ENCODE results near the gene XYLT2.

- TF ChIP-seq CTCF (IDR thresholded peaks at IDR 0.05; ENCODE audit: control extremely low read depth in 1 of 3, insufficient read depth in 1 of 3, low read depth in 1 of 3, low read length in 3 of 3): no peak
- no peak for TF ChIP-seq USF2 (IDR thresholded peaks at IDR 0.05; ENCODE audit: low read length)
- TF ChIP-seq EZH2 (IDR thresholded peaks at IDR 0.05; ENCODE audit: low read depth, low read length, severe bottlenecking): no peak
- no peak for TF ChIP-seq POLR2AphosphoS5 (IDR thresholded peaks at IDR 0.05; ENCODE audit: low read depth, low read length)
- TF ChIP-seq TAF1 (IDR thresholded peaks at IDR 0.05; ENCODE audit: low read depth, low read length): no peak
- no peak for TF ChIP-seq RAD21 (IDR thresholded peaks at IDR 0.05 in 1 of 2, conservative IDR thresholded peaks at IDR 0.05 in 1 of 2; ENCODE audit: low read depth in 2 of 2, low read length in 2 of 2)
- no peak for TF ChIP-seq SIN3A (conservative IDR thresholded peaks at IDR 0.05 in 1 of 2, IDR thresholded peaks at IDR 0.05 in 1 of 2; ENCODE audit: low read depth in 1 of 2, low read length in 2 of 2)
- TF ChIP-seq HDAC2 (IDR thresholded peaks at IDR 0.05; ENCODE audit: borderline replicate concordance in 1 of 2, low read depth in 2 of 2, low read length in 2 of 2): no peak
- TF ChIP-seq EP300 (IDR thresholded peaks at IDR 0.05; ENCODE audit: borderline replicate concordance in 1 of 2, low read depth in 2 of 2, low read length in 2 of 2): no peak
- TF ChIP-seq POLR2A (IDR thresholded peaks at IDR 0.05; ENCODE audit: control extremely low read depth in 1 of 2, low read depth in 2 of 2, low read length in 2 of 2): no peak
- TF ChIP-seq ZNF274 (IDR thresholded peaks at IDR 0.05; ENCODE audit: borderline replicate concordance, extremely low read depth, low read length): no peak
- no peak for TF ChIP-seq YY1 (IDR thresholded peaks at IDR 0.05; ENCODE audit: low read depth, low read length)
Measured at GRCh38 chr17:50406578-50406977, 60.7 kb downstream of the XYLT2 start.
